A673 (cell line): ENCODE results near the gene CAPZB.

ENCODE experiments used
- CTCF ChIP-seq: fragments of 300-800, 200-600 bp; sonication (generic); conservative IDR thresholded peaks from 2 replicates; pipeline ENCODE4 v1.5.1; 2017; ENCODE audit warnings: low read depth, mild to moderate bottlenecking, antibody characterized with exemption, low read length, moderate library complexity, mixed read lengths
- EZH2 ChIP-seq: fragments of 200-600 bp; sonication (generic); IDR thresholded peaks from 2 replicates; pipeline ENCODE4 v1.6.1; 2017; ENCODE audit warnings: borderline replicate concordance, low read depth, mild to moderate bottlenecking, mixed read lengths, antibody characterized with exemption, low read length; ENCODE audit not compliant: poor library complexity, severe bottlenecking

- TF ChIP-seq CTCF, result peak; percentile 78
- TF ChIP-seq EZH2, result no peak
Measured at GRCh38 chr1:19344372-19344810, 140.9 kb downstream of the CAPZB start.
